Fibroblast of villous mesenchyme (primary cell): Measurements from ENCODE around the gene BLOC1S5. TPM values are rescaled to one million over a fixed set of nuclear protein-coding genes. Genes with fewer than 3 reads are reported as not detected.

Experiments used
- DNase-seq: peaks from one replicate; pipeline ENCODE4 v3.0.0-alpha.2; 2010; ENCODE audit warnings: low read depth
- H3K4me3 ChIP-seq: 2 replicates; pipeline ENCODE4 v1.5.1; 2011; ENCODE audit warnings: low read depth, mild to moderate bottlenecking, low read length
- total RNA-seq: library from RNA; depleted of rRNA; stranded (reverse); fragments of >200 nt; gene quantifications from 2 replicates; pipeline ENCODE4 v1.2.3, GENCODE V29; 2012
- TF ChIP-seq, protein P1 (sequence below): IDR thresholded peaks from 2 replicates; pipeline ENCODE4 v1.5.1; 2012; ENCODE audit warnings: low read depth, mild to moderate bottlenecking, low read length; ENCODE audit not compliant: insufficient read depth

The BLOC1S5 gene
- total RNA-seq, 1 donor = 11.2 TPM

DNA sequence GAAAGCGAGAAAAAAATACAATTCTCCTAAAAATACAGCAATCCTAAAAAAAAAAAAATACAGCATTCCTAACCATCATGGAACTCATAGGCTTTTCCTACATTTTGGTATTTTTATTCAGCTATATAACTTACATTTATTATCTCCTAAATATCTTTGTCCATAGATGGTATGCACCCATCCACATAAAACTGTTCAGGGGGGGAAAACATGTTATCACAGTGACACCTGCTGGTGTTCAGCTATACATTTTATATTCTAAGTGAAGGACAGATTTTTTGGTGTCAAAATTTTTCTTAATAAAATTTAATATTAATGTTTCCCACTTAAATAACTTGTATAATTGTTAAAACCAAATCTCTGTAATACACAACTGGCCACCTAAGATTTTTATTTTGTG, 58.0 kb downstream of the BLOC1S5 start:
- DNase-seq = peak; percentile 62

GRCh38 chr6:8005136-8005535, 59.1 kb downstream of the BLOC1S5 start:
- no peak for DNase-seq
- no peak overlapping the region for H3K4me3 ChIP-seq
- TF ChIP-seq, protein P1, sequence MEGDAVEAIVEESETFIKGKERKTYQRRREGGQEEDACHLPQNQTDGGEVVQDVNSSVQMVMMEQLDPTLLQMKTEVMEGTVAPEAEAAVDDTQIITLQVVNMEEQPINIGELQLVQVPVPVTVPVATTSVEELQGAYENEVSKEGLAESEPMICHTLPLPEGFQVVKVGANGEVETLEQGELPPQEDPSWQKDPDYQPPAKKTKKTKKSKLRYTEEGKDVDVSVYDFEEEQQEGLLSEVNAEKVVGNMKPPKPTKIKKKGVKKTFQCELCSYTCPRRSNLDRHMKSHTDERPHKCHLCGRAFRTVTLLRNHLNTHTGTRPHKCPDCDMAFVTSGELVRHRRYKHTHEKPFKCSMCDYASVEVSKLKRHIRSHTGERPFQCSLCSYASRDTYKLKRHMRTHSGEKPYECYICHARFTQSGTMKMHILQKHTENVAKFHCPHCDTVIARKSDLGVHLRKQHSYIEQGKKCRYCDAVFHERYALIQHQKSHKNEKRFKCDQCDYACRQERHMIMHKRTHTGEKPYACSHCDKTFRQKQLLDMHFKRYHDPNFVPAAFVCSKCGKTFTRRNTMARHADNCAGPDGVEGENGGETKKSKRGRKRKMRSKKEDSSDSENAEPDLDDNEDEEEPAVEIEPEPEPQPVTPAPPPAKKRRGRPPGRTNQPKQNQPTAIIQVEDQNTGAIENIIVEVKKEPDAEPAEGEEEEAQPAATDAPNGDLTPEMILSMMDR = no peak

More for the DNA sequence above, 58.0 kb downstream of the BLOC1S5 start:
- no peak overlapping the region for H3K4me3 ChIP-seq
- TF ChIP-seq, protein P1 = peak; percentile 55

DNA sequence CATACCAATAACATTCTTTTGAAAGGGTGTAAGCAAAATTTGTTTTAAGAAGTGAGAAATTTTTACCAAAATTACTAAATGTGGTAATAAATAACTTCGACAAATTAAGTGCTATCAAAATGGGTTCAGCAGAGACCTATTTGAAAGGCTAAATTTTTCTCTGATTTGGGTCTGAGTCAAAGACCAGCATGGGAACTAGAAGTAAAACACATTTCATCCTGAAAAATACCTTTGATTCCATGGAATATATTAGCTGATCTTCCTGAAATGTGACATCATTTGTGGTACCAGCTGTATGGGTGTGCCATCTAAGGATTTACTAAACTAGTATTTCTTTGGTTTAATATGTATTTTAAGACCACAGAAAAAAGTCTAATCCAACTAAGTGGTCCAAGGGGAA, 63.6 kb downstream of the BLOC1S5 start:
- TF ChIP-seq, protein P1 = no peak
- H3K4me3 ChIP-seq = no peak overlapping the region
- DNase-seq = no peak

GRCh38 chr6:8000188-8000596, 64.0 kb downstream of the BLOC1S5 start:
- no peak for DNase-seq
- TF ChIP-seq, protein P1 = no peak
- no peak overlapping the region for H3K4me3 ChIP-seq

GRCh38 chr6:7999201-7999600, 65.0 kb downstream of the BLOC1S5 start:
- TF ChIP-seq, protein P1 = no peak
- no peak overlapping the region for H3K4me3 ChIP-seq
- DNase-seq = no peak

- TF ChIP-seq, protein P1 = no peak
- DNase-seq = peak; percentile 99
- no peak overlapping the region for H3K4me3 ChIP-seq
Measured at GRCh38 chr6:7998103-7998725, 66.0 kb downstream of the BLOC1S5 start.

GRCh38 chr6:7997286-7997685, 66.9 kb downstream of the BLOC1S5 start:
- peak; percentile 77 for DNase-seq
- H3K4me3 ChIP-seq = no peak overlapping the region
- TF ChIP-seq, protein P1 = no peak
